Fibroblast of pulmonary artery (primary cell): ENCODE results near the gene CDSN.
A peak's percentile ranks its signal among the peaks of the same experiment; 100 is the strongest.

ENCODE experiments used
- DNase-seq: peaks from one replicate; pipeline ENCODE4 v3.0.0-alpha.2; 2010; ENCODE audit warnings: low read depth
- H3K4me3 ChIP-seq: replicated peaks from 2 replicates; pipeline ENCODE4 v1.5.1; 2011; ENCODE audit warnings: low read depth, mild to moderate bottlenecking, control low read depth, low read length, moderate library complexity
- CTCF ChIP-seq: IDR thresholded peaks from 2 replicates; pipeline ENCODE4 v1.5.1; 2011; ENCODE audit warnings: mild to moderate bottlenecking, control low read depth, low read length, inconsistent platforms; ENCODE audit errors: missing control alignments

The CDSN gene

DNA sequence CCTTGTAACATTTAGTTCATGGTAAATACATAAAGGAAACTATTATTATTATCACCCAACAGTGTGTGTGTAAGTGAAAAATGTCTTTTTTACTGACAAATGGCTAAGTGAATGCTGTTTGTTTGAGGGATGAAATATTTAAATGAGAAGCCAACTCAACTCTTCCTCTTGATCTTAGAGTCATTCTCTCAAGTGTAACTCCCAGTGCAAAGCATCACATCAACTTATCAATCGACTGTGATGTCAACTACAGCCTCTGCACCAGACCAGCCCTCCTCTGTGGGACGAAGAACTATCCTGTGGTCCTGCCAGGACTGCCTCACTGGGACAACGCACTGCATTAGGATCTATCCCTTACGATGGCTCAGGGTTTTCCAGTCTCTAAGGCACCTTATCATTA, 13.2 kb downstream of the CDSN start:
- no peak for DNase-seq
- H3K4me3 ChIP-seq: no peak overlapping the region
- no peak for TF ChIP-seq CTCF

DNA sequence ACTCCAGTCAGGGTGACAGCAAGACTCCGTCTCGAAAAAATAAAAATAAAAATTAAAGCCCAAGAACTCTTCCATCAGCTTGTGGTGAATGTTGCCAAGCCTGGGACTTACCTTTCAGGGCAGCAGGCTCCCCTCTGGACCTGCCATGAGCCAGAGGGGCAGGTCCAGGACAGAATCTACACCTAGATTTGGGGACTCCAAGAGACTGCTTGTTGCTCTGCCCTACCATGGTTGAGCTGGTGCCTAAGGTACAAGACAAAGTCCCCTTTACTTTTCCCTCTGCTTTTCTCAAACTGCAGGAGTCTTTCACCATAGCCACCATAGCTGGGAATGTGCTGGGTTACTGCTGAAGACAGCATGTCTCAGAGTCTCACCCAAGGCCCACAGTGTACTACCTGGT, 17.1 kb downstream of the CDSN start:
- no peak overlapping the region for H3K4me3 ChIP-seq
- TF ChIP-seq CTCF: no peak
- no peak for DNase-seq

- H3K4me3 ChIP-seq: no peak overlapping the region
- DNase-seq: no peak
- TF ChIP-seq CTCF: no peak
Measured at GRCh38 chr6:31098449-31098938, 21.8 kb downstream of the CDSN start.

DNA sequence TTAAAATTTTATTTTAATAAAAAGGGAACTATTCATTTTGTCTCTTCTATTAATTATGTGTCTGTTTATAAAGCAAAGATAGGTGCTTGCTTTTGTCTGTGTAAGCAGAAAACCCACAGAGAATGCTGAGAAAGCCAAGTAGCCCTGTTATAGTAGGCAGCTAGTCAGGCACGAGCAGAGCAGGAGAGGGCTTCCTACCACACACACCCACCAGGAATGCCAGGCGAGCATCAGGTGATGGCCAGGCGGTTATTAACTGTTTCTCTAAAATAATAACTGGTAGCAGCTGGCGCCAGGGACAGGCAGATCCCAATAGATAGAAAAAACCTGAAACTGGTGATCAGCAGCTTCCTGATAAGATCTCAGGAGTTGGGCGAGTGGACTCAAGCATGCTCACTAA, 23.6 kb downstream of the CDSN start:
- TF ChIP-seq CTCF: no peak
- no peak overlapping the region for H3K4me3 ChIP-seq
- no peak for DNase-seq

DNA sequence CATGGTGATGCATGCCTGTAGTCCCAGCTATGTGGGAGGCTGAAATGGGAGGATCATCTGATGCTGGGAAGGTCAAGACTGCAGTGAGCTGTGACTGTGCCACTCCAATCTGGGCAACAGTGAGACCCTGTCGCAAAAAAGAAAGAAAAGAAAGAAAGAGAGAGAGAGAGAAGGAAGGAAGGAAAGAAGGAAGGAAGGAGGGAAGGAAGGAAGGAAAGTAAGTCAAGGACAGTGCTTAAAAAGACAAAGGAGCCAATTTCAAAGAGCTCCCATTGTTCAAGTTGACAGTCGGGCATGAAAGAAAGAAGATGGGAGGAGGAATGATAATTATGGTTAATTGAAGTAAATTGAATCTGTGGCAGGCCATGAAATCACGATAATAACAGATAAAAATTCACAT, 24.0 kb downstream of the CDSN start:
- H3K4me3 ChIP-seq: no peak overlapping the region
- no peak for DNase-seq
- TF ChIP-seq CTCF: no peak

GRCh38 chr6:31094389-31094881, 25.8 kb downstream of the CDSN start:
- no peak overlapping the region for H3K4me3 ChIP-seq
- no peak for TF ChIP-seq CTCF
- DNase-seq: peak; percentile 48

DNA sequence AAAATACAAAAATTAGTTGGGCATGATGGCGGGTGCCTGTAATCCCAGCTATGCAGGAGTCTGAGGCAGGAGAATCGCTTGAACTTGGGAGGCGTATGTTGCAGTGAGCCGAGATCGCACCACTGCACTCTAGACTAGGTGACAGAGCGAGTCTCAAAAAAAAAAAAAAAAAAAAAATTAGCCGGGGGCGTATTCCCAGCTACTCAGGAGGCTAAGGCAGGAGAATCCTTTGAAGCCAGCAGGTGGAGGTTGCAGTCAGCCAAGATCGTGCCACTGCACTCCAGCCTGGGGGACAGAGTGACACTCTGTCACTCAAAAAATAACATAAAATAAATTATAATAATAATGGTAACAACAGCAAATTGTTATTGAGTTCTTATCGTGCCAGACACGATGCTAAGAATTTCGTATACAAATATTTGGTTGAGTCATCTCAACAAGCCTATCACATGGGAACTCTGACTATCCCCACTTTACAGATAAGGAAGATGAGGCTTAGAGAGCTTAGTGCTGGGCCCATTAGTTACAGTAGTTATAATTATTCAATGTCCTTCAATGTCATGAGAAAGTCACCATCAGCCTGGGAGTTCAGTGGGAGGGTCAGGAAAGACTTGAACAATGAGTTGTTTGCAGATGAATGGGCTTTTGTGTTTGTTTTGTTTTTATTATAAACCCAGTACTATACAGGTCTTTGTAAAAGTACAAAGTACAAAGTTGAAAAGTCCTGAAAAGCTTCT, 27.3 kb downstream of the CDSN start:
- TF ChIP-seq CTCF: no peak
- peak; percentile 43 for DNase-seq
- H3K4me3 ChIP-seq: no peak overlapping the region
